NCI-H524 (cell line): ENCODE measurements around the gene ADPGK.
A peak's percentile ranks its signal among the peaks of the same experiment; 100 is the strongest.

Experiments used
- DNase-seq, 2 experiments: peaks; one replicate each; lab custom pipeline; 2025; lab: John Stamatoyannopoulos, UW

ADPGK gene

DNA sequence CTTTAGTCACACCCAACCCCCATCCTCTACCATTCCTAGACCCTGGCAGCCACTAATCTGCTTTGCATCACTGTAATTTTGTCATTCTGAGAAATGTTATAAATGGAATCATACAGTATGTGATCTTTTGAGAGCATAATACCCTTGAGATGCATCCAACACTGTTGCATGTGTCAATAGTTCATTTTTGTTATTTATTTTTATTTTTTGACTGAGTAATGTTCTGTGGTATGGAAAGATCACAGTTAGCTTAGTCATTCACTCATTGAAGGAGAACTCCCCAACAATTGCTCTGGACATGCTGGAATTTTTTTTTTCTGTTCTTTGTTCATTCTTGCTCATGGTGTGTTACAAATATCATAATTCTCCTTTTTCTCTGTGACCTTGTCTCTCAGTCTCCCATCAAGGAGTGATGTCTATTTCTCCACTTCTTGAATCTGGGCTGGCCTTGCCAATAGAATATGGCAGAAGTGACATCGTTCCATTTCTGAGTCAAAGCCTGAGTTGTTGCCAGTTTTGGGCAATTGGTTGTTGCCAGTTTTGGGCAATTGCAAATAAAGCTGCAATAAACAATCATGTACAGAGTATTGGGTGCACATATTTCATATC is 6.8 kb upstream of the ADPGK start:
- DNase-seq = no peak

DNA sequence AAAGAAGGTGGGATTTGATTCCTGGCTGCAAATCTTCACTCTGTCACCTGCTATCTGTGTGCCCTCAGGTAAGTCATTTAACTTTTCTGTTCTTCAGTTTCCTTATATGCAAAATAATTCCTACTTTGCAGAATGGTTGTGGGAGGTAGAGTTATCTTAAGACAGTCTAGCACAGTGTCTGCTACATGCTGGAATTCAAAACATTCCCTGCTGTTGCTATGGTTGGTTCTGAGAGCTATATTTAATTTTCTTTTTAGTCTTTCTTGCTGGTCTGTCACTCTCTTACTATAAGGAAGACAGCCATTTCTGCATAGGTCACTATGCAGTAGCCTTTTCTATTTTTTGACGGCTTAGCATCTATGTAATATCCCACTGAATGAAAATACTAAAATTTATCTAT is 4.0 kb upstream of the ADPGK start:
- no peak for DNase-seq

GRCh38 chr15:72786676-72787345 is 3.3 kb upstream of the ADPGK start:
- DNase-seq = no peak

GRCh38 chr15:72786242-72786641 is 2.7 kb upstream of the ADPGK start:
- no peak for DNase-seq

GRCh38 chr15:72785841-72786240 is 2.3 kb upstream of the ADPGK start:
- DNase-seq = no peak

- DNase-seq = no peak
Observed at GRCh38 chr15:72785432-72785831, 1.9 kb upstream of the ADPGK start.

GRCh38 chr15:72784456-72784876 is 908 bp upstream of the ADPGK start:
- DNase-seq = no peak

GRCh38 chr15:72783004-72783639 is 436 bp downstream of the ADPGK start:
- peak; percentile 49 to 50 for DNase-seq

- DNase-seq = no peak
Observed at GRCh38 chr15:72782274-72783003, 1.1 kb downstream of the ADPGK start.

DNA sequence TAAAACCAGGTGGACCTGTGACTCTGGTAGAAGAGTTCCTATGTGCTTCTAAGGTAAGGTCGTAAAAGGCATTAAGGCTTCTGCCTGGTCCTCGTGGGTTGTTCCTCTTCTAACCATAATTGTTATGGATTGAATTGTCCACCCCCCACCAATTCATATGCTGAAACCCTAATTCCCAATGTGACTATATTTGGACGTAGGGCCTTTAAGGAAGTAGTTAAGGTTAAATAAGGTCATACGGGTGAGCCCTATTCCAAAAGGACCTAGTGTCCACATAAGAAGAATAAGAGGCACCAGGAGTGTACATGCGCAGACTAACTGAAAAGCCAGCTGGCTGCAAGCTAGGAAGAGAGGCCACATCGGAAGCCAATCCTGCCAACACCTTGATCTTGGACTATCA is 1.9 kb downstream of the ADPGK start:
- DNase-seq = no peak

GRCh38 chr15:72778796-72779195 is 4.8 kb downstream of the ADPGK start:
- no peak for DNase-seq

- no peak for DNase-seq
Observed at GRCh38 chr15:72774696-72775383, 8.7 kb downstream of the ADPGK start.

DNA sequence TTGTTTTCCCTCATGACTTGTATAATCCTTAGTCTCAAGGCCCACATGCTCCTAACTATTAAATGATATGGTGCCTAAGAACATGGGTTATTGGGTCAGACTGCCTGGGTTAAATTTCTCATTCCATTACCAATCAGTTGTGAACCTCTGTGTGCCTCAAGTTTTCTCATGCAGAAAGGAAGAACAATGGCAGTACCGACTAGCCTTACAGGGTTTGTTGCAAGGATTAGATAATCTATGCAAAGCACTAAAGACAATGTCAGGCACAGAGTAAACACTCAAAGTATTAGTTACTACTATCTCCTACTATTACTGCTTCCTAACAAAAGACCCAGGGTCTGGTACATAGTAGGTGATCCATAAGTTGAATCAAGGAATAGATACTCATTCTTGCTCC is 12.2 kb downstream of the ADPGK start:
- DNase-seq = no peak

DNA sequence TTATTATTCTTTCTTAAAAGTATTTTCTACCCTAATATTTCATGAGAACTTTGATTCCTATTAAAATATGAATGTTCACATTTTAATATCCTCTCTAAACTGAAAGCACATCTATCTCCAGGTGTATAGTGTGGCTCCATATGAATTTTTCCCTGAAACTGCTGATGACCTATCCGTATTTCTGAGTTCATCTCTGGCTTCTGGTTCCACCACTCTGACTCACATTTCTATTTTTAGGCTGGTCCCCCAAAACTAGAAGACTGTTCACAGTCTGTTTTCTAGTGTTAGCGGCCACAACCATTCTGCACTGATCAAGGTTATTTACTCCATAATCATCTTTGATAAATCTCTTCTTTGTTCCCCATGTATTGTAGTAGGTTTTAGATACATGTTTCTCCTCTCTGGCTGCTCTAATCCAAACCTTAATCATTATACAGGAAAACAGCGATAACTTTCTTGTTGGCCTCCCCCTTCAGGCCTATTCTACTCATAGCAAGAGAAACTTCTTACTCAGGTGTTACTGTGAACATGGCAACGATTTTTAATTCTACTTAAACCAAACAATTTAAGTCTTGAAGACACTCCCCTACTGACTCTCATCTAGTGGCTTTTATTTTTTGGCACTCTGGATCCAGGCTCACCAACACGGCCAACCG is 12.8 kb downstream of the ADPGK start:
- DNase-seq = no peak

DNA sequence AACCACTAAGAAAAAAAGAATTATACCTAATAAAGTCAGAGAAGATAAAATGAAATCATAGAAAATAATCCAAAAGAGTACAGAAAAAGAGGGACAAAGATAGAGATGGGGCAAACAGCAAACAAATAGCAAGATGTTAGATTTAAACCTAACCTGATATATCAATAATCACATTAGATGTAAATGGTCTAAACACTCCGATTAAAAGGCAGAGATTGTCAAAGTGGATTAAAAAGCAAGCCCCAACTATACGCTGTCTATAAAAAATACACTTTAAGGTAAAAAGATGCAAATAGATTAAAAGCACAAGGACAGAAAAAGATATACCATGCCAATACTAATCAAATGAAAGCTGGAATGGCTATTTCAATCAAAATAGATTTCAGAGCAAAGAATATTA is 16.8 kb downstream of the ADPGK start:
- DNase-seq = no peak

GRCh38 chr15:72766025-72766424 is 17.5 kb downstream of the ADPGK start:
- DNase-seq = no peak

- DNase-seq = no peak
Observed at GRCh38 chr15:72764656-72765055, 18.9 kb downstream of the ADPGK start.

DNA sequence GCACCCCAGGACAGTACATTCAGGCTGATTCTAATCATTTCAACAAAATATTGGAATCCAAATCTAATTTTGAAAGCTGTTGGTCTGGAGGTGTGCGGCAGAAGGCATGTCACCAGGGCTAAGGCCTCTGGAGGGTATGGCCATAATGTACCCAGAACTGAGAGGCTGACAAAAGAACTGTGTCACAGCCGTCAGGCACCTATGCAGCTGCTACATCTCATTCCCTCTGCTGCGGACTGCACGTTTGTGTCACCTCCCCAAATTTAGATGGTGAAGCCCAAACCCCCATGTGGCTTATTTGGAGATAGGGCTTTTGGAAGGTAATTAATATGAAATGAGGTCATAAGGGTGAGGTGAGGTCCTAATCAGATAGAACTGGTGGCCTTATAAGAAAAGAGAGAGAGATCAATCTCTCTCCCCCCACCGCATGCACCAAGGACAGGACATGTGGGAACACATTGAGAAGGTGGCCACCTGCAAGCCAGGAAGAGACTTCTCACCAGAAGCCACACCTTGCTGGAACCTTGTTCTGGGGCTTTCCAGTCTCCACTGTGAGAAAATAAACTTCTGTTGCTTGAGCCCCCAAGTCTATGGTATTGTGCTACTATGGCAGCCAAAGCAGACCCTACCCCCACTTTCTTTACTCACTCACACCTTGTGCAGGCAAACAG is 22.8 kb downstream of the ADPGK start:
- DNase-seq = no peak

- no peak for DNase-seq
Observed at GRCh38 chr15:72758182-72758581, 25.4 kb downstream of the ADPGK start.

GRCh38 chr15:72754096-72754495 is 29.5 kb downstream of the ADPGK start:
- no peak for DNase-seq
